Measurements from ENCODE around the gene ANKRD6. TPM values are rescaled to one million over a fixed set of nuclear protein-coding genes. Genes with fewer than 3 reads are reported as not detected.

Gene ANKRD6
- total RNA-seq, 6 experiments from 2014 or later, result 5.3 to 14.8 (median 8.3) TPM

GRCh38 chr6:89434954-89435353 lies 2.0 kb downstream of the ANKRD6 start:
- Histone ChIP-seq H3K4me1 (peaks cover 0 to 4% (median 0%) of the 10 kb centered on the region in 4 donors), H3K9me3 (no peaks in the 10 kb centered on the region), H3K27me3 (no peaks in the 10 kb centered on the region), H3K27ac (no peak overlapping the region), H3K4me3 (no peak overlapping the region), H3K36me3 (no peaks in the 10 kb centered on the region)
- no peak for TF ChIP-seq CTCF (IDR thresholded peaks at IDR 0.05)
- no peak for TF ChIP-seq POLR2A (IDR thresholded peaks at IDR 0.05)
- DNase-seq (no peak), ATAC-seq (no peak)
- WGBS (ENCODE audit: insufficient coverage, low coverage, low lambda C conversion rate, missing lambda C conversion rate), result 93% methylated on average over 3 of the region's 4 CpGs
- intact Hi-C loops (cut with DNase I), result loop anchor here (5.0 kb wide), 1 partner anchor 177 kb away; no protein-coding TSS in a partner anchor

DNA sequence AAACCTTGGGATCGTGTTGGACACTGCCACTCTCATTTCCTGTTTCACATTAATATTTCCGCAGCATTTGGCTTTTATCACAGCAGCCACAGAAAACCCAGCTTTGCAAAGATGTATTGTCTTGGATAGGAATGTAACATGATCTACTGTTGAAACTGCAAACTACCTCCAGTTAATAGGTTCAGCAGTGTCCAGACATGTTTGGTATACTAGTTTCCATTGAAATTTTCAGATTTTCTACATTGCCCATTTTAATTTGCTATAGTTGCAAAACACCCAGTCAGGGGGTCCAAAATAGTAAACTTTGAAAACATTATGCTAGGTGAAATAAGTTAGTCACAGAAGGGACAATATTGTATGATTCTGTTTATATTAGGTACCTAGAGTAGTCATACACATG lies 3.3 kb downstream of the ANKRD6 start:
- Histone ChIP-seq H3K36me3 (no peaks in the 10 kb centered on the region), H3K4me3 (no peak overlapping the region), H3K27ac (no peak overlapping the region), H3K4me1 (peaks cover 0 to 4% (median 0%) of the 10 kb centered on the region in 4 donors), H3K9me3 (no peaks in the 10 kb centered on the region), H3K27me3 (no peaks in the 10 kb centered on the region)
- no peak for TF ChIP-seq CTCF (IDR thresholded peaks at IDR 0.05)
- no peak for TF ChIP-seq POLR2A (IDR thresholded peaks at IDR 0.05)
- no peak for ATAC-seq
- no peak for DNase-seq
- intact Hi-C loops (cut with DNase I), result no loop called here
- WGBS (ENCODE audit: insufficient coverage, low coverage, low lambda C conversion rate, missing lambda C conversion rate), result 54% methylated on average over 2 of the region's 2 CpGs

DNA sequence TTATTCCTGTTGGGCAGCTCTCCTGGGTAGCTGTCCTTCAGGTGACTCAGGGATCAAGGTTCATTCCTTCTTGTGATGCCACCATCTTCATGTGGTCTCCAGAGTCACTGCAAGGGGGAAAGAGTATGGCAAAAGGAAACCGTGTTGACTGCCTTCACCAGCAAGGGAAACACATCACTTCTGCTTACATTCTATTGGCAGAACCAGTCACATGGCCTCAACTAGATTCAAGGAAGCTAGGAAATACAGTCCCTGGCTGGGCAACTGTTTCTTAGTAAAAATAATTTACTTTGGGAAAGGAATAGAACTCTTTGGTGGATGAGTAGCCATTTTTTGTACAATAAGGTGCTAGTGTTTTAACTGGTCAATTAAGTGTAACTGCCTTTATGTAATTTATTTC lies 5.3 kb downstream of the ANKRD6 start:
- ATAC-seq (no peak), DNase-seq (no peak)
- Histone ChIP-seq H3K27ac (no peak overlapping the region), H3K4me1 (peaks cover 0 to 5% (median 0%) of the 10 kb centered on the region in 4 donors), H3K4me3 (no peak overlapping the region), H3K27me3 (no peaks in the 10 kb centered on the region), H3K9me3 (no peaks in the 10 kb centered on the region), H3K36me3 (no peaks in the 10 kb centered on the region)
- intact Hi-C loops (cut with DNase I), result no loop called here
- WGBS (ENCODE audit: insufficient coverage, low coverage, low lambda C conversion rate, missing lambda C conversion rate), result 71% methylated on average over 1 of the region's 1 CpG
- TF ChIP-seq POLR2A (IDR thresholded peaks at IDR 0.05) (no peak), CTCF (IDR thresholded peaks at IDR 0.05) (no peak)

DNA sequence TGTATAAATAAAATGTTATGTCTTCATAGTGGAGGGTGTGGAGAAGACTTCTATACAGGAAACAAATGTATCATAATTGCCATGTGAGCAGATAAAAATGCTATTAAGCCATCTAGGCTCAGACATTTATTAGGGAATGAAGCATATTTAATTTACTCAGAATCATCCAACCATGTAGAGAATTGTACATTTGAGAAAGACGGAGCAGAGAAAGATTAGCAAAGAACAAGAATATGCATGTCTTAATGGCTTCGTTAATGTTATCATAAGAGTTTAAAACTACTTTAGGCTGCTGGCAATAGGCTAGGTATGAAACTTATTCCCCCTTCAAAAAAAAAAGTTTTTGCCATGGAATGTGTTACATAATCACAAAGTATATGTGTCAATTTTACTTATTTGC lies 6.1 kb downstream of the ANKRD6 start:
- intact Hi-C loops (cut with DNase I), result no loop called here
- Histone ChIP-seq H3K27ac (no peak overlapping the region), H3K9me3 (no peaks in the 10 kb centered on the region), H3K36me3 (no peaks in the 10 kb centered on the region), H3K27me3 (no peaks in the 10 kb centered on the region), H3K4me1 (peaks cover 0 to 6% (median 1%) of the 10 kb centered on the region in 4 donors), H3K4me3 (no peak overlapping the region)
- no peak for TF ChIP-seq POLR2A (IDR thresholded peaks at IDR 0.05)
- TF ChIP-seq CTCF (IDR thresholded peaks at IDR 0.05), result no peak
- ATAC-seq (no peak), DNase-seq (no peak)
- 96% methylated on average over 2 of the region's 2 CpGs for WGBS (ENCODE audit: insufficient coverage, low coverage, low lambda C conversion rate, missing lambda C conversion rate)

DNA sequence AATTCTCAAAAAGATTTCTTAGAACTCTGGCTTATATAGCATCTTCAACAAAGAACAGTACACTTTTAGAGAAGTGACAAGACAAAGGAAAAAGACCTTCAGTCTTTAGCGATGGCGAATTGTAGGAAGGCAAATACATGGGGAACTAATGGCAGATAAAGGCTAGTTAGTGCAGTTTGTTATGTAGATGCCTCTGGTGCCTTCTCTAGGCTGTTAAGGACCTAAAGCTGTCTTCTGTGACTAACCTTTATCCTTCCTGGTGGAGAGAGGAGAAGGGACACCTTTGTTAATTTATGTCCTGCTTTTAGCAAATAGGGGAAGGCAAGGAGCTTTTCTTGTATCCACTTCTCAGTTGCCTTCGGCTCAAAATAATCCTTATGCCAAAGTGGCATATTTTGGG lies 7.2 kb downstream of the ANKRD6 start:
- Histone ChIP-seq H3K27me3 (no peaks in the 10 kb centered on the region), H3K27ac (no peak overlapping the region), H3K4me1 (peaks cover 0 to 7% (median 2%) of the 10 kb centered on the region in 4 donors), H3K36me3 (no peaks in the 10 kb centered on the region), H3K9me3 (no peaks in the 10 kb centered on the region), H3K4me3 (no peak overlapping the region)
- intact Hi-C loops (cut with DNase I), result no loop called here
- 95% methylated on average over 3 of the region's 3 CpGs for whole genome bisulfite sequencing (ENCODE audit: insufficient coverage, low coverage, low lambda C conversion rate, missing lambda C conversion rate)
- DNase-seq, result no peak
- TF ChIP-seq CTCF (IDR thresholded peaks at IDR 0.05), result no peak
- TF ChIP-seq POLR2A (IDR thresholded peaks at IDR 0.05), result no peak
- ATAC-seq, result no peak

Measured in right lobe of liver (tissue), 6 donors.